Measurements from ENCODE around the gene SLC22A16. TPM values are rescaled to one million over a fixed set of nuclear protein-coding genes. Genes with fewer than 3 reads are reported as not detected.
A peak's percentile ranks its signal among the peaks of the same experiment; 100 is the strongest.

SLC22A16 gene
- total RNA-seq, 3 donors from 2014 or later (not counting 1 experiment from before 2014, with no cell fraction given), result not detected

DNA sequence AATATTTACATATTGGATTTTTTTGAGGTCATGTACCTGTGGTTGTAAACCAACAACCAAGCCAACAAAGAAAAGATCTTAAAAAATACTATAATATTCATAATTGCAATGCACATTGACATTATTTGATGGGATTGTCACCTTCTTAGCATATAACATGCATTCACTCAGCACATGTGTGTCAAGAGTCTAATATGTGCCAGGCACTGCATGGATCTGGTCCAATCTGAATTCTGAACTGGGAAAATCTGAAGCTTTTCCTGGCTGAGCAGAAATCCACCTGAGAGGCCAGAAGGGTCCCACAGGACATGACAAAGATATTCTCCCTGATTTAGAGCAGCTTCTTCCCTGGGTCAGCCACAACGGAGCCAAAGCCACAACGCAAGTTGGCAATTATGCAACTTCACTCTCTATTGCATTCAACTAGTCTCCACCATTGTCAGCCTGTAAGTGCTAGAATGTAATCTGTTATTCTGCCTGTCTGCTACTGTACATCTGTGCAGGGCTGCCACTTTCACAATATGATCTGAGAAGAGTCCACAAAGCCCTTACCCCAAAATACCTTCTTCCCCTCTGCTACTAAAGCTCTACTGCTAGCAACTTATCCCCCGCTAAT, 44.0 kb downstream of the SLC22A16 start:
- H3K27me3 Mint-ChIP-seq (ENCODE audit: low read depth in 2 of 2), result peaks cover 6 to 7% of the 10 kb centered on the region in 2 donors
- no peak overlapping the region for H3K4me3 Mint-ChIP-seq
- ATAC-seq (peak in 1 of 3 donors; percentile 14), DNase-seq (no peak)
- Histone ChIP-seq H3K27ac (ENCODE audit: low read length) (no peak overlapping the region), H3K9me3 (ENCODE audit: control insufficient read depth, insufficient read depth, low read length) (no peaks in the 10 kb centered on the region), H3K4me1 (ENCODE audit: control insufficient read depth, insufficient read depth, low read length) (no peaks in the 10 kb centered on the region), H3K4me3 (ENCODE audit: low read length) (no peak overlapping the region), H3K36me3 (ENCODE audit: control insufficient read depth, insufficient read depth, low read length) (no peaks in the 10 kb centered on the region), H3K27me3 (ENCODE audit: control insufficient read depth, insufficient read depth, low read length) (no peaks in the 10 kb centered on the region)
- H3K4me1 Mint-ChIP-seq, result no peaks in the 10 kb centered on the region
- intact Hi-C loops (cut with micrococcal nuclease), result no loop called here
- no peaks in the 10 kb centered on the region for H3K9me3 Mint-ChIP-seq
- 82% methylated on average over 3 of the region's 3 CpGs for WGBS (ENCODE audit: insufficient coverage)
- TF ChIP-seq, protein P1, sequence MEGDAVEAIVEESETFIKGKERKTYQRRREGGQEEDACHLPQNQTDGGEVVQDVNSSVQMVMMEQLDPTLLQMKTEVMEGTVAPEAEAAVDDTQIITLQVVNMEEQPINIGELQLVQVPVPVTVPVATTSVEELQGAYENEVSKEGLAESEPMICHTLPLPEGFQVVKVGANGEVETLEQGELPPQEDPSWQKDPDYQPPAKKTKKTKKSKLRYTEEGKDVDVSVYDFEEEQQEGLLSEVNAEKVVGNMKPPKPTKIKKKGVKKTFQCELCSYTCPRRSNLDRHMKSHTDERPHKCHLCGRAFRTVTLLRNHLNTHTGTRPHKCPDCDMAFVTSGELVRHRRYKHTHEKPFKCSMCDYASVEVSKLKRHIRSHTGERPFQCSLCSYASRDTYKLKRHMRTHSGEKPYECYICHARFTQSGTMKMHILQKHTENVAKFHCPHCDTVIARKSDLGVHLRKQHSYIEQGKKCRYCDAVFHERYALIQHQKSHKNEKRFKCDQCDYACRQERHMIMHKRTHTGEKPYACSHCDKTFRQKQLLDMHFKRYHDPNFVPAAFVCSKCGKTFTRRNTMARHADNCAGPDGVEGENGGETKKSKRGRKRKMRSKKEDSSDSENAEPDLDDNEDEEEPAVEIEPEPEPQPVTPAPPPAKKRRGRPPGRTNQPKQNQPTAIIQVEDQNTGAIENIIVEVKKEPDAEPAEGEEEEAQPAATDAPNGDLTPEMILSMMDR (IDR thresholded peaks at IDR 0.05), result no peak
- H3K36me3 Mint-ChIP-seq, result no peaks in the 10 kb centered on the region
- no peak overlapping the region for H3K27ac Mint-ChIP-seq

DNA sequence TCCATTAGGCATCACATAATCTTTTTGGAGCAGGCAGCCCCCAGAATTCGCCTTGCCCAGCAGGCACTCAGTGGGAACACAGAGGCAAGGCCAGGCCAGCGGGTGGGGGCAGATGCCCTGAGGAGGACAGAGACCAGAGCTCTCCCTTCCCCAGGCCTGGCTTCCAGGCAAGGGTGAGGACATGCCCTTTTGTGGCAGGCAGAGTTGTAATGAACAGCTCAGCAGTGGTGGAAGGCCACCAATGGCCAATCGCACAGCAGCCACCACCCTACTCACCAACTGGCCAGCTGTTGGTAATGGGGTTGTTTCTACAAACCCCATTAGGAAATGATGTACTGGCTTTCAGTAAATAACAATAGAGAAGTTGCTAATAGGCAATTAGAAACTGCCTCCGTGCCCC, 45.7 kb downstream of the SLC22A16 start:
- no peak for DNase-seq
- Mint-ChIP-seq H3K27me3 (ENCODE audit: low read depth in 2 of 2) (peaks cover 14 to 15% of the 10 kb centered on the region in 2 donors), H3K4me3 (no peak overlapping the region), H3K9me3 (no peaks in the 10 kb centered on the region), H3K36me3 (no peaks in the 10 kb centered on the region), H3K4me1 (no peaks in the 10 kb centered on the region), H3K27ac (no peak overlapping the region)
- Histone ChIP-seq H3K27me3 (ENCODE audit: control insufficient read depth, insufficient read depth, low read length) (no peaks in the 10 kb centered on the region), H3K4me3 (ENCODE audit: low read length) (no peak overlapping the region), H3K27ac (ENCODE audit: low read length) (no peak overlapping the region), H3K4me1 (ENCODE audit: control insufficient read depth, insufficient read depth, low read length) (no peaks in the 10 kb centered on the region), H3K36me3 (ENCODE audit: control insufficient read depth, insufficient read depth, low read length) (no peaks in the 10 kb centered on the region), H3K9me3 (ENCODE audit: control insufficient read depth, insufficient read depth, low read length) (no peaks in the 10 kb centered on the region)
- intact Hi-C loops (cut with micrococcal nuclease), result no loop called here
- TF ChIP-seq, protein P1 (IDR thresholded peaks at IDR 0.05), result no peak
- ATAC-seq, result no peak
- 85% methylated on average over 3 of the region's 4 CpGs for WGBS (ENCODE audit: insufficient coverage)

DNA sequence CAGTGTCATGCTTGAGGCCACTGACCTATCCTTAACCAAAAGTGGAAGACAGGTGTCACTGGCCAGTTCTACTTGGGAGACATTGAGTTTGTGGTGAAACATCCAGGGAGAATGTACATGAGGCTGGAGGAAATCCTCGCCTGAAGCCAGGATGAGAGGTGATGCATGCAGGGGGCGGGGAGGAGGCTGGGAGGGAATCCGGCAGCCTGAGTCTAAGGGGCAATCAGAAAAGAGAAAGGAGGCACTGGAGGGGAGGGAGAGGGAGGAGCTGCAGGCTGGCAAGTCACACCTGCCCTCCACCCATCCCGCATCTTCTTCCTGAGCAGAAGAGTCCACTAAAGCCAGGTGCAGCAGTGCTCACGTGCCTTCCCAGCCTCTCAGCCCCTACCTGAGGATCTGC, 46.2 kb downstream of the SLC22A16 start:
- intact Hi-C loops (cut with micrococcal nuclease), result no loop called here

More for the DNA sequence above, 46.2 kb downstream of the SLC22A16 start:
- Histone ChIP-seq H3K27ac (ENCODE audit: low read length) (no peak overlapping the region), H3K4me1 (ENCODE audit: control insufficient read depth, insufficient read depth, low read length) (no peaks in the 10 kb centered on the region), H3K4me3 (ENCODE audit: low read length) (no peak overlapping the region), H3K36me3 (ENCODE audit: control insufficient read depth, insufficient read depth, low read length) (no peaks in the 10 kb centered on the region), H3K9me3 (ENCODE audit: control insufficient read depth, insufficient read depth, low read length) (no peaks in the 10 kb centered on the region), H3K27me3 (ENCODE audit: control insufficient read depth, insufficient read depth, low read length) (no peaks in the 10 kb centered on the region)
- Mint-ChIP-seq H3K4me1 (no peaks in the 10 kb centered on the region), H3K27me3 (ENCODE audit: low read depth in 2 of 2) (peaks cover 15 to 20% of the 10 kb centered on the region in 2 donors), H3K36me3 (no peaks in the 10 kb centered on the region), H3K27ac (no peak overlapping the region), H3K4me3 (no peak overlapping the region), H3K9me3 (no peaks in the 10 kb centered on the region)
- ATAC-seq (no peak), DNase-seq (no peak)
- 81% methylated on average over 5 of the region's 5 CpGs for WGBS (ENCODE audit: insufficient coverage)
- TF ChIP-seq, protein P1 (IDR thresholded peaks at IDR 0.05), result no peak

All from natural killer cell (primary cell).